ENCODE results near the gene ORC5.

DNA sequence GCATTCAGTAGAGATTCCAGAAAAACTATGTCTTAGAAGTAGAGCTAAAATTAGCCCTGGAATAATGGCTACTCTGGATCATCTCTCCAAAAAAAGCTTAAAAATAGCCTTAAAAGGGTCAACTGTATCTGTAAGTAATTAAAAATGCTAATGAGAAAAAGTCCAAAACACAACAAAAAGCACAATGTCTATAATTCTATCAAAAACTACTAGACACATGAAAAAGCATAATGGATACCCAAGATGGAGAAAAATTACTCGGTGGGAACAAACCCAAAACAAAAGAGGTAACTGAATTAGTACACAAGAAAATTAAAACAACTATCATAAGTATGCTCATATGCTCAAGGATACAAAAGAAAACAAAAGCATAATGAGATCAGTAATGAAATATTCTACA lies 15.4 kb downstream of the ORC5 start:
- TF ChIP-seq, protein P1, sequence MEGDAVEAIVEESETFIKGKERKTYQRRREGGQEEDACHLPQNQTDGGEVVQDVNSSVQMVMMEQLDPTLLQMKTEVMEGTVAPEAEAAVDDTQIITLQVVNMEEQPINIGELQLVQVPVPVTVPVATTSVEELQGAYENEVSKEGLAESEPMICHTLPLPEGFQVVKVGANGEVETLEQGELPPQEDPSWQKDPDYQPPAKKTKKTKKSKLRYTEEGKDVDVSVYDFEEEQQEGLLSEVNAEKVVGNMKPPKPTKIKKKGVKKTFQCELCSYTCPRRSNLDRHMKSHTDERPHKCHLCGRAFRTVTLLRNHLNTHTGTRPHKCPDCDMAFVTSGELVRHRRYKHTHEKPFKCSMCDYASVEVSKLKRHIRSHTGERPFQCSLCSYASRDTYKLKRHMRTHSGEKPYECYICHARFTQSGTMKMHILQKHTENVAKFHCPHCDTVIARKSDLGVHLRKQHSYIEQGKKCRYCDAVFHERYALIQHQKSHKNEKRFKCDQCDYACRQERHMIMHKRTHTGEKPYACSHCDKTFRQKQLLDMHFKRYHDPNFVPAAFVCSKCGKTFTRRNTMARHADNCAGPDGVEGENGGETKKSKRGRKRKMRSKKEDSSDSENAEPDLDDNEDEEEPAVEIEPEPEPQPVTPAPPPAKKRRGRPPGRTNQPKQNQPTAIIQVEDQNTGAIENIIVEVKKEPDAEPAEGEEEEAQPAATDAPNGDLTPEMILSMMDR (IDR thresholded peaks at IDR 0.05), result no peak
- TF ChIP-seq POLR2A (IDR thresholded peaks at IDR 0.05) (no peak), POLR2AphosphoS5 (IDR thresholded peaks at IDR 0.05) (no peak)
